Coronary artery (tissue), 2 donors: Measurements from ENCODE around the gene GNA12.
"Not testable (repeated sequence)": the region's sequence is repeated elsewhere in the genome, so short reads cannot be mapped to it uniquely, and the experiment has no call there.

Source experiments
- DNase-seq: peaks from one replicate; pipeline ENCODE4 v3.0.0-alpha.2; 2017; ENCODE audit warnings: low spot score
- H3K27ac ChIP-seq, 2 donors: fragments of 200-600 bp; sonication (generic); one replicate each; pipeline ENCODE4 v1.5.1; 2016 to 2019
- H3K4me3 ChIP-seq: fragments of 200-600 bp; sonication (generic); 2 replicates; pipeline ENCODE4 v1.5.1; 2016; ENCODE audit warnings: mild to moderate bottlenecking, moderate library complexity
- TF ChIP-seq, protein P1 (sequence below): fragments of 200-600 bp; sonication (generic); IDR thresholded peaks from one replicate; pipeline ENCODE4 v1.5.1; 2019; ENCODE audit warnings: antibody characterized with exemption

The GNA12 gene

DNA sequence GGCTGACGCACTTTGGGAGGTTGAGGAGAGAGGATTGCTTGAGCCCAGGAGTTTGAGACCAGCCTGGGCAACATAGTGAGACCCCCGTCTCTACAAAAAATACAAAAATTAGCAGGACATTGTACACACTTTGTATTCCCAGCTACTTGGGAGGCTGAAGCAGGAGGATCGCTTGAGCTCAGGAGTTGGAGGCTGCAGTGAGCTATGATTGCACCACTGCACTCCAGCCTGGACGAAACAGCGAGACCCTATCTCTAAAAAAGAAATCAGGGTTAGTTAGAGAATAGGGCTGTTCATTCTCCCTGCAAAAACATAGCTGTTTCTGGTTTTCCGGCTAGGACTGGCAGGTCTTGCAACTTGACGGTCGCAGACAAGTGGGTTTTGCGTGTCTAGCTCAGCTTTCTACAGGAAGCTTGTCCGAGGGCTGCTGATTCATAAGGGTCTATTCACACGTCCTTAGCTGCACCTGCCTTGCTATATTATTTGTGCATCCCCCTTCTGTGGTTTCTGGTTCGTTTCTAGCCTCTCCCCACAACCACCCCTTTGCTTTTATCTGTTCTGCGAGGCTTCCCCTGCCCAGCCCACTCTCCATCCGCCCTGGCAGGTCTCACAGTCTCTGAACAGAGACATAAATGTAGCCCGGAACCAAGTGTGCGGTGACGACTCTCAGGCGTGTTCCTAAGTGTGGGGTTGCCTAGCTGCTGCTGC, 145.4 kb downstream of the GNA12 start:
- no peak for DNase-seq
- Histone ChIP-seq H3K4me3 (no peak overlapping the region), H3K27ac (no peak overlapping the region)
- TF ChIP-seq, protein P1, sequence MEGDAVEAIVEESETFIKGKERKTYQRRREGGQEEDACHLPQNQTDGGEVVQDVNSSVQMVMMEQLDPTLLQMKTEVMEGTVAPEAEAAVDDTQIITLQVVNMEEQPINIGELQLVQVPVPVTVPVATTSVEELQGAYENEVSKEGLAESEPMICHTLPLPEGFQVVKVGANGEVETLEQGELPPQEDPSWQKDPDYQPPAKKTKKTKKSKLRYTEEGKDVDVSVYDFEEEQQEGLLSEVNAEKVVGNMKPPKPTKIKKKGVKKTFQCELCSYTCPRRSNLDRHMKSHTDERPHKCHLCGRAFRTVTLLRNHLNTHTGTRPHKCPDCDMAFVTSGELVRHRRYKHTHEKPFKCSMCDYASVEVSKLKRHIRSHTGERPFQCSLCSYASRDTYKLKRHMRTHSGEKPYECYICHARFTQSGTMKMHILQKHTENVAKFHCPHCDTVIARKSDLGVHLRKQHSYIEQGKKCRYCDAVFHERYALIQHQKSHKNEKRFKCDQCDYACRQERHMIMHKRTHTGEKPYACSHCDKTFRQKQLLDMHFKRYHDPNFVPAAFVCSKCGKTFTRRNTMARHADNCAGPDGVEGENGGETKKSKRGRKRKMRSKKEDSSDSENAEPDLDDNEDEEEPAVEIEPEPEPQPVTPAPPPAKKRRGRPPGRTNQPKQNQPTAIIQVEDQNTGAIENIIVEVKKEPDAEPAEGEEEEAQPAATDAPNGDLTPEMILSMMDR: no peak

DNA sequence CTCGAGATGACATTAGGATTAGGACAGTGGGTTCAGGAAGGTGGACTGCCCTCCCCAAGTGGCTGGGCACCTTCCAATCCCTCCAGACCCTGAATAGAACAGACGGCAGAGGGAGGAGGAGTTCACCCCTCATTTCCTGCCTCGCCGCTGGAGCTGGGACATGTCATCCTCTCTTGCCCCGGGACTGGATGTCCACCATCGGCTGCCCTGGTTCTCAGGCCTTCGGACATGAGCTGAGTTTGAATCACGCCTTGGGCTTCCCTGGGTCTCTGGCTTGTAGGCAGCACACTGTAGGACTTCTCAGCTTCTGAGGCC, 150.0 kb downstream of the GNA12 start:
- not testable (repeated sequence) for H3K4me3 ChIP-seq, DNase-seq, H3K27ac ChIP-seq

GRCh38 chr7:2693420-2694121, 150.5 kb downstream of the GNA12 start:
- H3K4me3 ChIP-seq, H3K27ac ChIP-seq, DNase-seq: not testable (repeated sequence)

- DNase-seq: no peak
- TF ChIP-seq, protein P1: no peak
- H3K4me3 ChIP-seq: no peak overlapping the region
- H3K27ac ChIP-seq: no peak overlapping the region
Measured at GRCh38 chr7:2692543-2692942, 151.6 kb downstream of the GNA12 start.

GRCh38 chr7:2691932-2692439, 152.1 kb downstream of the GNA12 start:
- DNase-seq, H3K27ac ChIP-seq, H3K4me3 ChIP-seq: not testable (repeated sequence)

- TF ChIP-seq, protein P1: no peak
- Histone ChIP-seq H3K27ac (no peak overlapping the region), H3K4me3 (no peak overlapping the region)
- no peak for DNase-seq
Measured at GRCh38 chr7:2691011-2691707, 152.9 kb downstream of the GNA12 start.

- H3K27ac ChIP-seq: no peak overlapping the region
- H3K4me3 ChIP-seq: no peak overlapping the region
- TF ChIP-seq, protein P1: no peak
- no peak for DNase-seq
Measured at GRCh38 chr7:2689951-2690705, 154.0 kb downstream of the GNA12 start.

- H3K4me3 ChIP-seq: peak overlapping the region; percentile 68
- DNase-seq: no peak
- H3K27ac ChIP-seq: no peak overlapping the region
- TF ChIP-seq, protein P1: no peak
Measured at GRCh38 chr7:2689343-2689847, 154.7 kb downstream of the GNA12 start.
